Uterus (tissue), 4 donors: ENCODE measurements around the gene KCNA1. TPM values are rescaled to one million over a fixed set of nuclear protein-coding genes. Genes with fewer than 3 reads are reported as not detected.

ENCODE experiments used
- DNase-seq, 2 donors: peaks; one replicate each; pipeline ENCODE4 v3.0.0-alpha.2; 2019 to 2020
- H3K27ac ChIP-seq, 2 donors: fragments of 200-600 bp; sonication (generic); 1 replicate in 1 of 2; 2 replicates in 1 of 2; pipeline ENCODE4 v1.5.1; 2016 to 2018
- H3K27me3 ChIP-seq, 2 donors: fragments of 200-600 bp; sonication (generic); one replicate each; pipeline ENCODE4 v1.5.1; 2018 to 2019; ENCODE audit warnings: control low read depth in 1 of 2
- H3K36me3 ChIP-seq, 2 donors: fragments of 200-600 bp; sonication (generic); one replicate each; pipeline ENCODE4 v1.5.1; 2019; ENCODE audit warnings: control low read depth in 1 of 2
- H3K4me1 ChIP-seq, 2 donors: fragments of 200-600 bp; sonication (generic); one replicate each; pipeline ENCODE4 v1.5.1; 2018 to 2019; ENCODE audit warnings: control low read depth in 1 of 2
- H3K4me3 ChIP-seq, 2 donors: fragments of 200-600 bp; sonication (generic); 1 replicate in 1 of 2; 2 replicates in 1 of 2; pipeline ENCODE4 v1.5.1; 2018 to 2019; ENCODE audit warnings: mild to moderate bottlenecking in 1 of 2
- H3K9me3 ChIP-seq, 2 donors: fragments of 200-600 bp; sonication (generic); one replicate each; pipeline ENCODE4 v1.5.1; 2019; ENCODE audit warnings: control low read depth in 1 of 2
- CTCF ChIP-seq, 4 experiments: fragments of 200-600 bp in 2 of 4; fragments of 450-650 bp in 2 of 4; sonication (generic) in 2 of 4; IDR thresholded peaks; one replicate each; pipeline ENCODE4 v1.5.1; 2016 to 2019; ENCODE audit warnings: antibody characterized with exemption in 4 of 4, mild to moderate bottlenecking in 2 of 4, moderate library complexity in 1 of 4
- POLR2A ChIP-seq, 2 donors: fragments of 450-650 bp; IDR thresholded peaks; one replicate each; pipeline ENCODE4 v1.6.1; 2016; ENCODE audit warnings: antibody characterized with exemption in 2 of 2, mild to moderate bottlenecking in 1 of 2, moderate library complexity in 1 of 2
- intact Hi-C: fragments of 100-400 bp; cut with DNase I; formaldehyde crosslinking; loops from one replicate; pipeline ENCODE4 v1.15.1; 2023; ENCODE audit warnings: low total_unique reads
- total RNA-seq, 4 donors: library from RNA; depleted of rRNA in 3 of 4; stranded (reverse); fragments of >200 nt in 3 of 4; gene quantifications; one replicate each; pipeline versions ENCODE4 v1.1.0 to v1.2.4, GENCODE V29; 2014 to 2023
- donor health status: DM: yes; HTN: yes; CAD: no.

Gene KCNA1
- total RNA-seq, 4 donors from 2014 or later, result under 0.01 to 2.4 (median 0.61) TPM; not detected in 1

- no peaks in the 10 kb centered on the region for H3K36me3 ChIP-seq
- H3K9me3 ChIP-seq, result no peaks in the 10 kb centered on the region
- TF ChIP-seq POLR2A (IDR thresholded peaks at IDR 0.05) (no peak), CTCF (IDR thresholded peaks at IDR 0.05) (no peak)
- no peak overlapping the region for H3K4me3 ChIP-seq
- H3K4me1 ChIP-seq, result no peaks in the 10 kb centered on the region
- H3K27ac ChIP-seq, result no peak overlapping the region
- intact Hi-C loops, result no loop called here
- DNase-seq, result no peak
- H3K27me3 ChIP-seq, result no peaks in the 10 kb centered on the region
These were observed 49.1 kb downstream of the KCNA1 start for GRCh38 chr12:4958697-4959375.

GRCh38 chr12:4959381-4959780 is 49.7 kb downstream of the KCNA1 start:
- no peaks in the 10 kb centered on the region for H3K9me3 ChIP-seq
- TF ChIP-seq POLR2A (IDR thresholded peaks at IDR 0.05), result no peak
- TF ChIP-seq CTCF (IDR thresholded peaks at IDR 0.05), result no peak
- no peaks in the 10 kb centered on the region for H3K4me1 ChIP-seq
- intact Hi-C loops, result no loop called here
- H3K27me3 ChIP-seq, result no peaks in the 10 kb centered on the region
- H3K4me3 ChIP-seq, result no peak overlapping the region
- DNase-seq, result no peak
- H3K27ac ChIP-seq, result no peak overlapping the region
- H3K36me3 ChIP-seq, result no peaks in the 10 kb centered on the region

- TF ChIP-seq POLR2A (IDR thresholded peaks at IDR 0.05) (no peak), CTCF (IDR thresholded peaks at IDR 0.05) (no peak)
- H3K27me3 ChIP-seq, result no peaks in the 10 kb centered on the region
- H3K36me3 ChIP-seq, result no peaks in the 10 kb centered on the region
- intact Hi-C loops, result no loop called here
- no peak overlapping the region for H3K27ac ChIP-seq
- DNase-seq, result no peak
- H3K9me3 ChIP-seq, result no peaks in the 10 kb centered on the region
- no peak overlapping the region for H3K4me3 ChIP-seq
- no peaks in the 10 kb centered on the region for H3K4me1 ChIP-seq
These were observed 50.3 kb downstream of the KCNA1 start for GRCh38 chr12:4960030-4960429.

- H3K4me1 ChIP-seq, result no peaks in the 10 kb centered on the region
- no peak for DNase-seq
- H3K9me3 ChIP-seq, result no peaks in the 10 kb centered on the region
- H3K27ac ChIP-seq, result no peak overlapping the region
- H3K27me3 ChIP-seq, result no peaks in the 10 kb centered on the region
- intact Hi-C loops, result no loop called here
- H3K4me3 ChIP-seq, result no peak overlapping the region
- no peaks in the 10 kb centered on the region for H3K36me3 ChIP-seq
- TF ChIP-seq CTCF (IDR thresholded peaks at IDR 0.05), result no peak
- no peak for TF ChIP-seq POLR2A (IDR thresholded peaks at IDR 0.05)
These were observed 50.8 kb downstream of the KCNA1 start for GRCh38 chr12:4960547-4960946.

- H3K27me3 ChIP-seq, result no peaks in the 10 kb centered on the region
- intact Hi-C loops, result no loop called here
- H3K4me3 ChIP-seq, result no peak overlapping the region
- H3K9me3 ChIP-seq, result no peaks in the 10 kb centered on the region
- H3K27ac ChIP-seq, result no peak overlapping the region
- no peak for DNase-seq
- no peaks in the 10 kb centered on the region for H3K36me3 ChIP-seq
- TF ChIP-seq CTCF (IDR thresholded peaks at IDR 0.05) (no peak), POLR2A (IDR thresholded peaks at IDR 0.05) (no peak)
- no peaks in the 10 kb centered on the region for H3K4me1 ChIP-seq
These were observed 51.6 kb downstream of the KCNA1 start for GRCh38 chr12:4961311-4961710.
